Activated gamma-delta T cell (primary cell): ENCODE measurements around the gene MOB3B.

Experiments used
- DNase-seq: peaks from one replicate; lab custom pipeline; 2025; lab: John Stamatoyannopoulos, UW

Gene MOB3B

GRCh38 chr9:27365707-27366376, 163.8 kb downstream of the MOB3B start:
- no peak for DNase-seq

GRCh38 chr9:27362447-27363210, 167.0 kb downstream of the MOB3B start:
- no peak for DNase-seq

GRCh38 chr9:27361492-27361891, 168.1 kb downstream of the MOB3B start:
- DNase-seq: no peak

- DNase-seq: no peak
These were observed 169.9 kb downstream of the MOB3B start for GRCh38 chr9:27359763-27360162.

GRCh38 chr9:27358007-27358406, 171.6 kb downstream of the MOB3B start:
- DNase-seq: no peak

GRCh38 chr9:27356446-27356845, 173.2 kb downstream of the MOB3B start:
- DNase-seq: no peak

- DNase-seq: no peak
These were observed 174.4 kb downstream of the MOB3B start for GRCh38 chr9:27355166-27355565.

GRCh38 chr9:27353474-27354229, 176.0 kb downstream of the MOB3B start:
- no peak for DNase-seq

GRCh38 chr9:27353166-27353473, 176.5 kb downstream of the MOB3B start:
- no peak for DNase-seq

GRCh38 chr9:27352457-27353165, 177.0 kb downstream of the MOB3B start:
- DNase-seq: no peak

- DNase-seq: no peak
These were observed 178.2 kb downstream of the MOB3B start for GRCh38 chr9:27351438-27351837.

GRCh38 chr9:27350382-27350976, 179.1 kb downstream of the MOB3B start:
- DNase-seq: no peak

- no peak for DNase-seq
These were observed 179.9 kb downstream of the MOB3B start for GRCh38 chr9:27349698-27350080.

GRCh38 chr9:27348785-27349697, 180.6 kb downstream of the MOB3B start:
- no peak for DNase-seq

GRCh38 chr9:27347889-27348288, 181.7 kb downstream of the MOB3B start:
- DNase-seq: no peak

- DNase-seq: no peak
These were observed 184.8 kb downstream of the MOB3B start for GRCh38 chr9:27344776-27345175.

GRCh38 chr9:27341545-27342294, 187.9 kb downstream of the MOB3B start:
- DNase-seq: no peak

GRCh38 chr9:27340961-27341511, 188.6 kb downstream of the MOB3B start:
- no peak for DNase-seq

GRCh38 chr9:27340285-27340674, 189.3 kb downstream of the MOB3B start:
- DNase-seq: no peak
